SK-N-MC (cell line): Measurements from ENCODE around the gene GNG12.

Source experiments
- EZH2 ChIP-seq: fragments of 200-600 bp; sonication (generic); IDR thresholded peaks from one replicate; pipeline ENCODE4 v1.6.1; 2017; ENCODE audit warnings: antibody characterized with exemption
- FOXP2 ChIP-seq: optimal IDR thresholded peaks from 2 replicates; pipeline ENCODE3; 2011; ENCODE audit warnings: mild to moderate bottlenecking, moderate library complexity; ENCODE audit not compliant: insufficient read depth; ENCODE audit errors: extremely low read length, control extremely low read depth
- POLR2AphosphoS5 ChIP-seq: IDR thresholded peaks from 2 replicates; pipeline ENCODE4 v1.6.1; 2012; ENCODE audit warnings: mild to moderate bottlenecking, low read depth, low read length, borderline replicate concordance

GRCh38 chr1:67717876-67718275, 115.4 kb downstream of the GNG12 start:
- TF ChIP-seq POLR2AphosphoS5 (no peak), EZH2 (no peak), FOXP2 (no peak)
